Measurements from ENCODE around the gene ATP8B4. TPM values are rescaled to one million over a fixed set of nuclear protein-coding genes. Genes with fewer than 3 reads are reported as not detected.

Gene ATP8B4
- total and polyA plus RNA-seq, 12 donors, result 2.1 to 23.9 (median 4.9) TPM

GRCh38 chr15:50117431-50118027 lies 1.5 kb downstream of the ATP8B4 start:
- no peaks in the 10 kb centered on the region for H3K4me1 ChIP-seq (replicated peaks in 1 of 2)
- intact Hi-C loops (cut with DNase I), result no loop called here
- no peak overlapping the region for H3K27ac ChIP-seq
- TF ChIP-seq POLR2A (IDR thresholded peaks at IDR 0.05), result no peak
- TF ChIP-seq CTCF (IDR thresholded peaks at IDR 0.05), result no peak
- H3K27me3 ChIP-seq, result no peaks in the 10 kb centered on the region
- no peaks in the 10 kb centered on the region for H3K36me3 ChIP-seq (replicated peaks in 1 of 2)
- H3K4me3 ChIP-seq, result no peak overlapping the region
- DNase-seq, result no peak
- no peaks in the 10 kb centered on the region for H3K9me3 ChIP-seq (replicated peaks in 1 of 3)

- no peaks in the 10 kb centered on the region for H3K27me3 ChIP-seq
- H3K27ac ChIP-seq, result no peak overlapping the region
- TF ChIP-seq POLR2A (IDR thresholded peaks at IDR 0.05) (no peak), CTCF (IDR thresholded peaks at IDR 0.05) (peak in 3 of 6 experiments; percentile 33 to 41 (median 36))
- H3K36me3 ChIP-seq (replicated peaks in 1 of 2), result no peaks in the 10 kb centered on the region
- 12 to 27% (median 21%) methylated on average over 3 of the region's 3 CpGs for WGBS, 4 donors
- H3K9me3 ChIP-seq (replicated peaks in 1 of 3), result no peaks in the 10 kb centered on the region
- intact Hi-C loops (cut with DNase I), result no loop called here
- DNase-seq, result peak in 5 of 7 donors; percentile 24 to 60 (median 53)
- H3K4me3 ChIP-seq, result no peak overlapping the region
- no peaks in the 10 kb centered on the region for H3K4me1 ChIP-seq (replicated peaks in 1 of 2)
Observed at GRCh38 chr15:50116477-50116876, 2.6 kb downstream of the ATP8B4 start.

- H3K4me3 ChIP-seq, result no peak overlapping the region
- no peaks in the 10 kb centered on the region for H3K4me1 ChIP-seq (replicated peaks in 1 of 2)
- H3K27me3 ChIP-seq, result no peaks in the 10 kb centered on the region
- DNase-seq, result peak in 5 of 7 donors; percentile 23 to 59 (median 33)
- TF ChIP-seq POLR2A (IDR thresholded peaks at IDR 0.05) (no peak), CTCF (IDR thresholded peaks at IDR 0.05) (no peak)
- WGBS, 4 donors, result 69 to 82% (median 72%) methylated on average over 4 of the region's 4 CpGs
- H3K27ac ChIP-seq, result peak overlapping the region in 2 of 5 donors; percentile 27 to 75
- H3K36me3 ChIP-seq (replicated peaks in 1 of 2), result no peaks in the 10 kb centered on the region
- H3K9me3 ChIP-seq (replicated peaks in 1 of 3), result no peaks in the 10 kb centered on the region
- intact Hi-C loops (cut with DNase I), result no loop called here
Observed at GRCh38 chr15:50113992-50114780, 4.8 kb downstream of the ATP8B4 start.

GRCh38 chr15:50113187-50113505 lies 5.9 kb downstream of the ATP8B4 start:
- intact Hi-C loops (cut with DNase I), result no loop called here
- H3K9me3 ChIP-seq (replicated peaks in 1 of 3), result no peaks in the 10 kb centered on the region
- WGBS, 4 donors, result 67 to 86% (median 80%) methylated on average over 2 of the region's 2 CpGs
- H3K27me3 ChIP-seq, result no peaks in the 10 kb centered on the region
- H3K4me1 ChIP-seq (replicated peaks in 1 of 2), result no peaks in the 10 kb centered on the region
- peak overlapping the region in 1 of 4 donors; percentile 30 for H3K4me3 ChIP-seq
- H3K27ac ChIP-seq, result peak overlapping the region in 2 of 5 donors; percentile 31 to 74
- H3K36me3 ChIP-seq (replicated peaks in 1 of 2), result no peaks in the 10 kb centered on the region
- no peak for TF ChIP-seq CTCF (IDR thresholded peaks at IDR 0.05)
- DNase-seq, result peak in 1 of 7 donors; percentile 10
